Activated CD8-positive, alpha-beta T cell treated with anti-CD3 and anti-CD28 coated beads for 36 hours (primary cell): ENCODE results near the gene PLEKHM3. TPM values are rescaled to one million over a fixed set of nuclear protein-coding genes. Genes with fewer than 3 reads are reported as not detected.

Experiments used
- ATAC-seq: fragments of 200-7000 bp; cut with Tn5 transposase; one replicate; pipeline ENCODE4 v1.10.0; 2021; ENCODE audit warnings: mild to moderate bottlenecking, moderate library complexity
- CTCF ChIA-PET: fragments of 350-600 bp; sonication (Branson Sonifier 250); formaldehyde crosslinking; loops from one replicate; lab custom pipeline; 2021; ENCODE audit warnings: antibody characterized with exemption; lab: Charles Lee
- POLR2A ChIA-PET: fragments of 350-600 bp; sonication (Branson Sonifier 250); formaldehyde crosslinking; loops from one replicate; lab custom pipeline; 2021; ENCODE audit warnings: antibody characterized with exemption; lab: Charles Lee
- DNase-seq: peaks from one replicate; pipeline ENCODE4 v3.0.0-alpha.2; 2020
- H3K27ac Mint-ChIP-seq: one replicate; pipeline ENCODE4 v1.8.0; 2021; ENCODE audit warnings: mild to moderate bottlenecking, mixed read lengths
- H3K27me3 Mint-ChIP-seq: one replicate; pipeline ENCODE4 v1.8.0; 2021; ENCODE audit warnings: mixed read lengths
- H3K36me3 Mint-ChIP-seq: one replicate; pipeline ENCODE4 v1.8.0; 2021; ENCODE audit warnings: low read depth, mixed read lengths
- H3K4me1 Mint-ChIP-seq: one replicate; pipeline ENCODE4 v1.8.0; 2021; ENCODE audit warnings: low read depth, mixed read lengths
- H3K4me3 Mint-ChIP-seq: one replicate; pipeline ENCODE4 v1.8.0; 2021; ENCODE audit warnings: mild to moderate bottlenecking, moderate library complexity, mixed read lengths
- H3K9me3 Mint-ChIP-seq: one replicate; pipeline ENCODE4 v1.8.0; 2021; ENCODE audit warnings: mixed read lengths
- CTCF ChIP-seq: fragments of 200-600 bp; IDR thresholded peaks from one replicate; pipeline ENCODE4 v1.8.0; 2022; ENCODE audit warnings: antibody characterized with exemption, mild to moderate bottlenecking
- intact Hi-C: fragments of 100-400 bp; cut with micrococcal nuclease; formaldehyde crosslinking; loops from one replicate; pipeline ENCODE4 v1.10.0; 2022
- total RNA-seq, 2 experiments: library from RNA; stranded (reverse); gene quantifications; one replicate each; pipeline ENCODE4 v1.2.3, GENCODE V29; 2021

PLEKHM3 gene
- total RNA-seq, 2 experiments from 2014 or later: 4.5 to 4.7 TPM

GRCh38 chr2:207819021-207819797 lies 206.1 kb downstream of the PLEKHM3 start:
- Mint-ChIP-seq H3K4me3 (no peak overlapping the region), H3K36me3 (no peaks in the 10 kb centered on the region), H3K27me3 (no peaks in the 10 kb centered on the region), H3K4me1 (no peaks in the 10 kb centered on the region), H3K27ac (no peak overlapping the region), H3K9me3 (no peaks in the 10 kb centered on the region)
- DNase-seq (no peak), ATAC-seq (no peak)
- POLR2A ChIA-PET: no interaction called here
- intact Hi-C loops: no loop called here
- CTCF ChIA-PET: interaction anchor here (1.0 kb wide), 1 partner anchor 221 kb away, joined by 3 read pairs; no protein-coding TSS in a partner anchor
- TF ChIP-seq CTCF: no peak

- ATAC-seq (no peak), DNase-seq (no peak)
- POLR2A ChIA-PET: no interaction called here
- Mint-ChIP-seq H3K4me3 (no peak overlapping the region), H3K4me1 (peaks cover 4% of the 10 kb centered on the region), H3K36me3 (no peaks in the 10 kb centered on the region), H3K27me3 (no peaks in the 10 kb centered on the region), H3K9me3 (no peaks in the 10 kb centered on the region), H3K27ac (no peak overlapping the region)
- intact Hi-C loops: no loop called here
- no peak for TF ChIP-seq CTCF
- CTCF ChIA-PET: no interaction called here
Observed at GRCh38 chr2:207816546-207816945, 208.8 kb downstream of the PLEKHM3 start.

GRCh38 chr2:207815254-207815653 lies 210.1 kb downstream of the PLEKHM3 start:
- no peak overlapping the region for H3K27ac Mint-ChIP-seq
- no peaks in the 10 kb centered on the region for H3K9me3 Mint-ChIP-seq
- peaks cover 4% of the 10 kb centered on the region for H3K4me1 Mint-ChIP-seq
- POLR2A ChIA-PET: no interaction called here
- ATAC-seq: no peak
- CTCF ChIA-PET: interaction anchor here (1.2 to 1.4 kb wide), 2 partner anchors 29 to 159 kb away, joined by 3 read pairs; no protein-coding TSS in a partner anchor
- intact Hi-C loops: no loop called here
- DNase-seq: no peak
- H3K27me3 Mint-ChIP-seq: no peaks in the 10 kb centered on the region
- no peak for TF ChIP-seq CTCF
- no peak overlapping the region for H3K4me3 Mint-ChIP-seq
- H3K36me3 Mint-ChIP-seq: no peaks in the 10 kb centered on the region

GRCh38 chr2:207813942-207814341 lies 211.4 kb downstream of the PLEKHM3 start:
- peaks cover 3% of the 10 kb centered on the region for H3K27me3 Mint-ChIP-seq
- POLR2A ChIA-PET: no interaction called here
- intact Hi-C loops: no loop called here
- no peak for ATAC-seq
- H3K9me3 Mint-ChIP-seq: no peaks in the 10 kb centered on the region
- no peak for TF ChIP-seq CTCF
- H3K4me3 Mint-ChIP-seq: no peak overlapping the region
- no peak overlapping the region for H3K27ac Mint-ChIP-seq
- no peaks in the 10 kb centered on the region for H3K36me3 Mint-ChIP-seq
- CTCF ChIA-PET: interaction anchor here (0.8 to 1.4 kb wide), 4 partner anchors 28 to 226 kb away, joined by 3 to 6 read pairs (median 3); no protein-coding TSS in a partner anchor
- H3K4me1 Mint-ChIP-seq: peaks cover 4% of the 10 kb centered on the region
- no peak for DNase-seq

- no peaks in the 10 kb centered on the region for H3K9me3 Mint-ChIP-seq
- no peaks in the 10 kb centered on the region for H3K36me3 Mint-ChIP-seq
- peaks cover 4% of the 10 kb centered on the region for H3K4me1 Mint-ChIP-seq
- no peak for ATAC-seq
- ChIA-PET POLR2A (no interaction called here), CTCF (interaction anchor here (0.8 to 1.3 kb wide), 2 partner anchors 63 to 227 kb away, joined by 3 to 6 read pairs; no protein-coding TSS in a partner anchor)
- H3K27me3 Mint-ChIP-seq: peaks cover 3% of the 10 kb centered on the region
- H3K4me3 Mint-ChIP-seq: no peak overlapping the region
- intact Hi-C loops: no loop called here
- TF ChIP-seq CTCF: no peak
- no peak for DNase-seq
- H3K27ac Mint-ChIP-seq: no peak overlapping the region
Observed at GRCh38 chr2:207813221-207813916, 212.0 kb downstream of the PLEKHM3 start.
